ENCODE measurements around the gene HIPK2. TPM values are rescaled to one million over a fixed set of nuclear protein-coding genes. Genes with fewer than 3 reads are reported as not detected.

The HIPK2 gene
- total RNA-seq, 4 donors from 2014 or later, result 16.6 to 60.2 (median 35.1) TPM

DNA sequence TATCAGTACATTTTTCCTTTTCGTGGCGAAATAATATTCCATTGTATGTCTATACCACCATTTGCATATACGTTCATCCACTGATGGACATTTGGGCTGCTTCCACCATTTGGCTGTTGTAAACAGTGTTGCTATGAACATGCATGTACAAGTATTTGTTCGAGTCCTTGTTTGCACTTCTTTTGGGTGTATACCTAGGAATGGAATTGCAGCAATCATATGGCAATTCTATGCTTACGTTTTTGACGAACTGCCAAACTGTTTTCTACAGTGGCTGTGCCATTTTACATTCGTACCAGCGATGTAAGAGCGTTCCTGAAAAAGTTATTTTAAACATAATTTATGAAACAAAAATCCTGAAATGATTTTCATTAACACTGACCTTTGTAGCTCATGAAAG is 79.5 kb downstream of the HIPK2 start:
- Histone ChIP-seq H3K27me3 (no peaks in the 10 kb centered on the region), H3K4me1 (peaks cover 0 to 7% (median 4%) of the 10 kb centered on the region in 4 donors), H3K36me3 (no peaks in the 10 kb centered on the region), H3K27ac (peak overlapping the region in 1 of 4 donors; percentile 67), H3K4me3 (no peak overlapping the region), H3K9me3 (no peaks in the 10 kb centered on the region)
- TF ChIP-seq, protein P1, sequence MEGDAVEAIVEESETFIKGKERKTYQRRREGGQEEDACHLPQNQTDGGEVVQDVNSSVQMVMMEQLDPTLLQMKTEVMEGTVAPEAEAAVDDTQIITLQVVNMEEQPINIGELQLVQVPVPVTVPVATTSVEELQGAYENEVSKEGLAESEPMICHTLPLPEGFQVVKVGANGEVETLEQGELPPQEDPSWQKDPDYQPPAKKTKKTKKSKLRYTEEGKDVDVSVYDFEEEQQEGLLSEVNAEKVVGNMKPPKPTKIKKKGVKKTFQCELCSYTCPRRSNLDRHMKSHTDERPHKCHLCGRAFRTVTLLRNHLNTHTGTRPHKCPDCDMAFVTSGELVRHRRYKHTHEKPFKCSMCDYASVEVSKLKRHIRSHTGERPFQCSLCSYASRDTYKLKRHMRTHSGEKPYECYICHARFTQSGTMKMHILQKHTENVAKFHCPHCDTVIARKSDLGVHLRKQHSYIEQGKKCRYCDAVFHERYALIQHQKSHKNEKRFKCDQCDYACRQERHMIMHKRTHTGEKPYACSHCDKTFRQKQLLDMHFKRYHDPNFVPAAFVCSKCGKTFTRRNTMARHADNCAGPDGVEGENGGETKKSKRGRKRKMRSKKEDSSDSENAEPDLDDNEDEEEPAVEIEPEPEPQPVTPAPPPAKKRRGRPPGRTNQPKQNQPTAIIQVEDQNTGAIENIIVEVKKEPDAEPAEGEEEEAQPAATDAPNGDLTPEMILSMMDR (IDR thresholded peaks at IDR 0.05), result no peak
- no peak for TF ChIP-seq POLR2A (IDR thresholded peaks at IDR 0.05)
- no peak for DNase-seq

DNA sequence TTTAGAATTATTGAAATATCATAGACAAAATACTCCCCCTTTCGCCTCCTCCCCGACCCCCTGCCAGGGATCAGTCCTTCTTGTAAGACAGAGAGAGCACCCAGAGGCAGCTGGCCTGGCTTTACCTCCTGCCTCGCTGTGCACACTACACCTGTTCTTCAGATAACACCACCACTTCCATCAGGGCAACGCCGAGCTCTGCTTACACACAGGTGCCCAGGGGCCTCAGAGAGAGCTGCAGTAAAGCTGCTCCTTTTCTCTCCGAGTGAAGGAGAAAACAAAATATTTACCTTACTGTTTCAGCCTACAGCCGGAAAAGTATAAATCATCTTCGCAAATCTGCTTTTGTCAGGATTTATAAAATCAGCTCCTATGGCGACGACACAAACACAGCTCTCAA is 80.7 kb downstream of the HIPK2 start:
- TF ChIP-seq, protein P1 (IDR thresholded peaks at IDR 0.05), result no peak
- no peak for TF ChIP-seq POLR2A (IDR thresholded peaks at IDR 0.05)
- Histone ChIP-seq H3K36me3 (no peaks in the 10 kb centered on the region), H3K4me3 (no peak overlapping the region), H3K9me3 (no peaks in the 10 kb centered on the region), H3K4me1 (peaks cover 0 to 8% (median 4%) of the 10 kb centered on the region in 4 donors), H3K27ac (peak overlapping the region in 2 of 4 donors; percentile 34 to 49), H3K27me3 (no peaks in the 10 kb centered on the region)
- peak in 1 of 3 donors; percentile 27 for DNase-seq

DNA sequence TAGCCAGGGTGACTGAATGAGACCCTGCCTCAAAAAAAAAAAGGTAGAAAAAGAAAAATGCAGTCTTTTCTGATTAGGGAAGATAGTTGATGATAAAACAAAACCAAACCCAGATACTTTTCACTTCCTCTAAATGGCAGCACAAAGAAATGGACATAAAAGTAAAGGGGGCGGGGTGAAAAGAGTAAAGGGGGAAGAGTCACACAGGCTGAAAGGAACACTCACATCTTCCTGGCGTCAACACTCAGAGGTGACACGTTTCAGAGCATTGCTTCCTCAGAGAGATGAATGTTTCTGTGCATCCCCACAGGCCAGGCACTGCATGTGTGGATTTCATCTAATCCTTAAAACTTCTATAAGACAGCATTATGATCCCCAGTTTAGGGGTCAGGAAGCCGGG is 81.2 kb downstream of the HIPK2 start:
- H3K27ac ChIP-seq, result peak overlapping the region in 2 of 4 donors; percentile 34 to 49
- TF ChIP-seq POLR2A (IDR thresholded peaks at IDR 0.05), result no peak
- TF ChIP-seq, protein P1 (IDR thresholded peaks at IDR 0.05), result no peak
- peak in 2 of 3 donors; percentile 54 to 66 for DNase-seq
- peaks cover 0 to 13% (median 4%) of the 10 kb centered on the region in 4 donors for H3K4me1 ChIP-seq
- H3K27me3 ChIP-seq, result no peaks in the 10 kb centered on the region
- H3K9me3 ChIP-seq, result no peaks in the 10 kb centered on the region
- no peaks in the 10 kb centered on the region for H3K36me3 ChIP-seq
- no peak overlapping the region for H3K4me3 ChIP-seq

DNA sequence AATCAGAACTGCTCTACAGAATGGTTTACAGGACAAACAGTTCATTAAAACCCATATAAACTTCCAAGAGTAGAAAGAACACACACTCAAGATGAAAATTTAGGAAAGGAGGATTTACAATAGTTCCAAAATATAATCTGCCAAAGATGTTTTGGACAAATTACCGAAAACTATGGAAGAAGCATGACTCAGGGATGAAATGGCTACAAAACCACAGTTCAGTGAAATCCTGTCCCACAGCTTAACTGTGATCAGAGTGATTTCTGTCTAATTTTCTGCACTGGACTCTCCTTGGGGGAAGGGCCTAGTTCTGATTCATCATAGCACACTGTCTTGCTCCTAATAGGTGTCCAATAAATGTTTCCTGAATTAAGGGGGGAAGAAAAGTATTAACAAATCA is 82.2 kb downstream of the HIPK2 start:
- H3K36me3 ChIP-seq, result peaks cover 0 to 4% (median 0%) of the 10 kb centered on the region in 3 donors
- peaks cover 0 to 18% (median 4%) of the 10 kb centered on the region in 4 donors for H3K4me1 ChIP-seq
- H3K9me3 ChIP-seq, result no peaks in the 10 kb centered on the region
- H3K27ac ChIP-seq, result no peak overlapping the region
- DNase-seq, result no peak
- TF ChIP-seq, protein P1 (IDR thresholded peaks at IDR 0.05), result no peak
- no peak for TF ChIP-seq POLR2A (IDR thresholded peaks at IDR 0.05)
- H3K4me3 ChIP-seq, result no peak overlapping the region
- no peaks in the 10 kb centered on the region for H3K27me3 ChIP-seq

DNA sequence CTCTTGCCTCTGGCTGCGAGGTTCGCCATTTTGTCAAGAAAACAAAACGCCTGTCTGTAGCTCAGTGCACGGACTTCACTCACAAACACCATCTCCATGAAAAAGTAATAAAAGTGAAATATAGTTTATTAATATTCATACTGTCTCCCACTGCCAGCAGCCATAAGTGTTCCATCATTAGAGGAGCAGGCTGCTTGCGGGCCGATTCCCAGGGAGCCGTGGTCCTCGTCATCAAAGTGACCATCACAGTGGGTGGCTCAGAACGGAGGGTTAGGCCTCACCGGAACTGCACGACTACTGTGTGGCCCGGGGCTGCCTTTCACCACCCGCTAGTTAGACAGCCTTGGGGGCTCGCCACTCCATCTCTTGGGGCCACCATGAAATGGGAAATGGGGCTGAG is 82.7 kb downstream of the HIPK2 start:
- peaks cover 0 to 18% (median 4%) of the 10 kb centered on the region in 4 donors for H3K4me1 ChIP-seq
- TF ChIP-seq, protein P1 (IDR thresholded peaks at IDR 0.05), result no peak
- TF ChIP-seq POLR2A (IDR thresholded peaks at IDR 0.05), result no peak
- H3K27ac ChIP-seq, result no peak overlapping the region
- H3K4me3 ChIP-seq, result no peak overlapping the region
- no peaks in the 10 kb centered on the region for H3K27me3 ChIP-seq
- H3K9me3 ChIP-seq, result no peaks in the 10 kb centered on the region
- peaks cover 0 to 5% (median 0%) of the 10 kb centered on the region in 3 donors for H3K36me3 ChIP-seq
- DNase-seq, result peak in 1 of 3 donors; percentile 31

DNA sequence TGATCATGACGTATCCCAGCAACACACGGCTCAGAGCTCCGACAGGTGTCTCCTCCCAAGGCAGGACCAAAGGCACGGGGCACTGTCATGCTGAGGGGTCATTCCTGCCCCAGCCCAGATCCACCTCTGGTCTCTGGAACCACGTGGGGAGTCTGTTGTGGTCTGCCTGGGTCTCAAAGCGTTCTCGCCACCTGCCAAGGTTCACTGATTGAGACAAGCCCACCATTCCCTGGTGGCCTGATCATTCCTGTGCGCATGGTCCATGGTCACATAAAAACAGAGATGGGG is 83.5 kb downstream of the HIPK2 start:
- Histone ChIP-seq H3K36me3 (peaks cover 0 to 9% (median 0%) of the 10 kb centered on the region in 3 donors), H3K27ac (no peak overlapping the region), H3K27me3 (no peaks in the 10 kb centered on the region), H3K9me3 (no peaks in the 10 kb centered on the region), H3K4me1 (peaks cover 0 to 18% (median 4%) of the 10 kb centered on the region in 4 donors), H3K4me3 (no peak overlapping the region)
- TF ChIP-seq POLR2A (IDR thresholded peaks at IDR 0.05), result no peak
- TF ChIP-seq, protein P1 (IDR thresholded peaks at IDR 0.05), result no peak
- DNase-seq, result peak in 1 of 3 donors; percentile 15
